GM12891 (cell line): Measurements from ENCODE around the gene TRIML2.

Experiments used
- DNase-seq: peaks from one replicate; pipeline ENCODE4 v3.0.0; 2011; ENCODE audit warnings: low spot score; ENCODE audit not compliant: insufficient read length
- FAIRE-seq: peaks from 2 replicates; lab custom pipeline; 2011; peaks lifted over from hg19 to GRCh38; lab: Jason Lieb, UNC
- PAX5 ChIP-seq: IDR thresholded peaks from 2 replicates; pipeline ENCODE4 v1.6.1; 2011; ENCODE audit warnings: low read length, moderate library complexity, mild to moderate bottlenecking; ENCODE audit not compliant: insufficient read depth, severe bottlenecking
- POLR2A ChIP-seq: IDR thresholded peaks from 2 replicates; pipeline ENCODE4 v1.6.1; 2011; ENCODE audit warnings: low read depth, low read length, control low read depth
- POLR2AphosphoS5 ChIP-seq: IDR thresholded peaks from 2 replicates; pipeline ENCODE4 v1.6.1; 2011; ENCODE audit warnings: low read depth, low read length, control low read depth
- POU2F2 ChIP-seq: IDR thresholded peaks from 2 replicates; pipeline ENCODE4 v1.6.1; 2011; ENCODE audit warnings: low read depth, mild to moderate bottlenecking, control low read depth, low read length, moderate library complexity
- SPI1 ChIP-seq: IDR thresholded peaks from 2 replicates; pipeline ENCODE4 v1.6.1; 2011; ENCODE audit warnings: low read depth, low read length, control low read depth
- TAF1 ChIP-seq: IDR thresholded peaks from 2 replicates; pipeline ENCODE4 v1.6.1; 2011; ENCODE audit warnings: low read depth, low read length, control low read depth

Gene TRIML2

DNA sequence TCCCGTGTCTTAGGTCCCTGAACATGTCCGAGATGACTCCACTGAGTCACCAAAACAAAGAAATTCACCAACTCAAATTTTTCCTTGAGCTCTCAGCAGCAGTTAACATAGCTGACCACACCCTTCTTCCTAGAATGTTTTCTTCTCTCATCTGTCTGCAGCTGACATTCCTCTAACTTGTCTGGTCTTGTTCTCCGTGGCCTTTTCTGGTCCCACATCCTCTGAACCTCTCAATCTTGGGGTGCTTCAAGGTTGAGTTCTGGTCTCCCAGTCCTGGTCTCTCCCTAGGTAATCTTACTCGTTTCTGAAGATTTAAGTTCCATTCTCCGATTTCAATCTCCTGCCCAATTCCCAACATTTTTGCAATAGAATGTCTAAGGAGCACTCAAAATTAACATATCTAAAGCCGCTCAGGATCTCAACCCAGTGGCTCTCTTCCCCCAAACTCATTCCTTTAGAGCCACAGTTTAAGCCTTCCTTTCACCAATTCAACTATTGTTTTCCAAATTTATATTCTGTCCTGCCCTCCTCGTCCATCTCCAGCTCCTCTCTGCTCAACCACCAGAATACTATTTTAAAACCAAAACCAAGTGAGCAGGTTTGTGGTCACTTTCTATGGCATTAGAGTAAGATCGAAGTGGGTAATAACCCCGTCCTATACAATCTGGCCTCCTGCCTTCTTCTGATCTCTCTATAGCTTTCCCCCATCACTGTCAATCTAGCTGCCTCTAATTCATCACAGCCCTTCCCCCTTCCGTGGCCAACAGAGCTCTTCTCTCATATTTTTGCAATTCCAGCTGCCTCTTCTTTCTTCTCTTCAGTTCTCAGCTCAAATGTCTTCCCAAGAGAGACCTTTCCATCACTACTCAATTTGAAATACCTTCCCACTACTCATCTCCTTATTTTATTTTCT lies 1.2 kb downstream of the TRIML2 start:
- DNase-seq: no peak
- no peak for TF ChIP-seq TAF1
- TF ChIP-seq PAX5: no peak
- TF ChIP-seq POLR2AphosphoS5: no peak
- no peak for TF ChIP-seq POLR2A
- TF ChIP-seq SPI1: no peak
- no peak for TF ChIP-seq POU2F2
- no peak for FAIRE-seq

DNA sequence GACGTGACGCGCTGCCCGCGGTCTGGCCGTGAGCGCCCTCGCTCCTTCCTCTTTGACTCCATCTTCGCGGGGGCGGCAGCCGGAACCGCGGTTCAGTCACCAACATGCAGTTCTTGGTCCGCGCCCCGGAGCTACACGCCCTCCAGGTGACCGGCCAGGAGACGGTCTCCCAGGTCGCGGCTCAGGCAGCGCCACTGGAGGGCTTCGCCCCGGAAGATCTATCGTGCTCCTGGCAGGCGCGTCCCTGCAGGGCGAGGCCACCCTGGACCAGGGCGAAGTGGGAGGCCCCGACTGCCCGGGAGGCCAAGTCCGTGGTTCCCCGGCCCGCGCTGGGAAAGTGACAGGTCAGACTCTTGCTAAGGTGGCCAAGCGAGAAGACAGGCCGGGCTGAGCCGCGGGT lies 2.9 kb downstream of the TRIML2 start:
- DNase-seq: no peak
- TF ChIP-seq TAF1 (no peak), POLR2AphosphoS5 (no peak), POU2F2 (no peak), PAX5 (no peak), POLR2A (no peak), SPI1 (no peak)
- FAIRE-seq: no peak

DNA sequence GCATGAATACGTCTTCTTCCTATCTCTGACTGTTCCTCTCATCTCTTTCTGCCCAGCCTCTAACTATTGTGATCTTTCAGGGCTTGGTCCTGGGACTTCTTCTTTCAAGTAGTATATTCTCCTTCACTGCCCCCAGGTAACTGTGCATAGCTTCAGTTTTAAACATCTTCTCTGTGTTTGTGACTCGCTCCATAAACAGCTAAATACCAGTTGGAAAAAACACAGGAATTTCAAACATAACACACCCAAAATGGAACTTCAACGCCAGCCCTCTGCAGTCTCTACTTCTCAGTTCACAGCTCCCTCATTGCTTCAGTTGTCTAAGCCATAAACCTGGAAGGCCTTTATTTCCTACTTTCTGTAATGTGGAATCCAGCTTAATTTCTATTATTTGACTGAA lies 16.6 kb downstream of the TRIML2 start:
- no peak for TF ChIP-seq SPI1
- TF ChIP-seq PAX5: no peak
- no peak for TF ChIP-seq POLR2A
- no peak for TF ChIP-seq POU2F2
- TF ChIP-seq TAF1: no peak
- TF ChIP-seq POLR2AphosphoS5: no peak
- no peak for DNase-seq
- FAIRE-seq: no peak

DNA sequence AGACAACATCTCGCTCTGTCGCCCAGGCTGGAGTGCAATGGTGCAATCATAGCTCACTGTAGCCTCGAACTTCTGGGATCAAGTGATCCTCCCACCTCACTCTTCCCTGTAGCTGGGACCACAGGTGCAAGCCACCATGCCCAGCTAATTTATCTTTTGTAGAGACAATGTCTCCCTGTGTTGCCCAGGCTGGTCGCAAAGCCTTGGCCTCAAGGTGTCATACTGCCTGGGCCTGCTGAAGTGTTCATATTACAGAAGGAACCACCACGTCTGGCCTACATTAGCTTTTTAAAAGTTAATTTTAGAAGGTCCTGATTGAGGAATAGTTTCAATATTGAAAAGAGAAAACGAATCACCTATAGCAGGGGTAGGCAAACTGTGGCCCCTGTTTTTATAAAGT lies 22.5 kb downstream of the TRIML2 start:
- DNase-seq (no peak), FAIRE-seq (no peak)
- TF ChIP-seq SPI1: no peak
- no peak for TF ChIP-seq PAX5
- TF ChIP-seq POU2F2: no peak
- TF ChIP-seq POLR2AphosphoS5: no peak
- no peak for TF ChIP-seq POLR2A
- TF ChIP-seq TAF1: no peak

DNA sequence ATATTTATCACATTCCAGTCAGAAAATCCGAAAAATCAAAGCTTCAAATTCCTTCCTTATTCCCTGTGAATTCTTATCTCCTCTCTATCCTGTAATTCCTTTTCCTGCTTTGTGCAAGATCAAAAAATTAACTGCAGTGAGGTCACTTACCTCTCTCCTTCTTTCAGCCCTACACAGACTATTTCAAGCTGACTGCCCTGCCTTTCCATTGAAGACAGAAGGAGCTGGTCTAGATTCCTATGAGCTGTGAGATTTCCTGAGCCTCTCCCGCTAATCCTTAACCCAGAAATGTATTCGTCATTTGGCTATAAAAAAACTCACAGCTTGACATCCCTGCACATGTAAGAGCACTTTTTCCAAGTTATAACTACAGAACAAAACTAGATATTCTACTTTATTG lies 26.6 kb downstream of the TRIML2 start:
- TF ChIP-seq TAF1 (no peak), PAX5 (no peak)
- FAIRE-seq (no peak), DNase-seq (no peak)

DNA sequence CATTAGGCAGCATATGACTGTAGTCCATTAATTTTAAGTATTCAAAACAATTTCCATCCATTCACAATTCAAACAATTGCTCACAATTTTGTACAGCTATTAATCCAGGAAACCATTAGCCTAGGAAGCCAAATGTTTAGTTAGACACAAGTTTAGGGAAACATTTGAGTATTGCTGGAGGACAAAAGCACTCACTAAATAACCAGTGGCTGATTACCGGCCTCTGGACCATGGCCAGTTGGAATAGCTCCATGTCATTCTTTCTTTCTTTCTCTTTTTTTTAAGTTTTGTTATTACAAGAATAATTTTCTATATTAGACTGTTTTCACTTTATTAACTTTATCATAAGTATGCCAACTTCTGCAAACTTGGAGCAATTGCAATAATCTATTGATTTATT lies 31.3 kb downstream of the TRIML2 start:
- FAIRE-seq (no peak), DNase-seq (no peak)
- no peak for TF ChIP-seq POLR2A
- TF ChIP-seq TAF1: no peak
- no peak for TF ChIP-seq PAX5
- no peak for TF ChIP-seq POU2F2
- TF ChIP-seq POLR2AphosphoS5: no peak
- no peak for TF ChIP-seq SPI1

DNA sequence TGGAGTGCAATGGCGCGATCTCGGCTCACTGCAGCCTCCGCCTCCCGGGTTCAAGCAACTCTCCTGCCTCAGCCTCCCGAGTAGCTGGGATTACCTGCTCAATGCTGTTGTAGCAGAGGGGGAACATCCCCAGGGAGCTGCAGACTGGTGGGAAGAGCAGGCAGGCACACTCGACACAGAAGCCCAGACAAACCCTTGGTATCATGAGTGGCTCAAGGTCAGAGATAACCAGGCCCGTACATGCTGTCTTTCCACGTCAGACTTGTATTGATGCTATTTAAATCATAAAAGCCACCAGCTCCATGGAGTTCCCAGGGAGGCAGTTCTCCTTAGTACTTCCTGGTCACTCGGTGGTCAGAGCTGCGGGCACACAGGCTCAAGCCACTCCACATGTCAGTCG lies 33.2 kb downstream of the TRIML2 start:
- FAIRE-seq: no peak
- no peak for TF ChIP-seq SPI1
- no peak for TF ChIP-seq TAF1
- no peak for TF ChIP-seq POLR2A
- no peak for TF ChIP-seq POLR2AphosphoS5
- TF ChIP-seq POU2F2: no peak
- no peak for TF ChIP-seq PAX5
- DNase-seq: no peak

DNA sequence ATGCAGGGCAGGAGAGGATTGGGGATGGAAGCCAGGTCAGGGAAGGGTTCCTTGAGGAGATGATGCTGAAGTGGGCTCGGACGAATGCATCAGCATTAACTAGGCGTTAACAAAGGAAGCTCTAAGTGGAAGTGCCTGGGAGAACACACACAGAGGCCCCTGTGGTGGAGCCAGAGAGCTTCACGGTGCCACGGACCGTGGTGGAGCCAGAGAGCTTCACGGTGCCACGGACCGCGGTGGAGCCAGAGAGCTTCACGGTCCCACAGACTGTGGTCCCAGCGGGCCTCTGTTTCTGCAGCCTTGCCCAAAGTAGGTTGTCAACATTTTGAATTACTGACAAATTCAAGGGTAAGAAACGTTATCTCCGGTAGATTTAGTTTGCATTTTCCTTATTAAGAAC lies 48.3 kb downstream of the TRIML2 start:
- DNase-seq: no peak
- no peak for FAIRE-seq
- no peak for TF ChIP-seq PAX5
- no peak for TF ChIP-seq POLR2A
- TF ChIP-seq TAF1: no peak
- TF ChIP-seq SPI1: no peak
- no peak for TF ChIP-seq POU2F2
- TF ChIP-seq POLR2AphosphoS5: no peak

DNA sequence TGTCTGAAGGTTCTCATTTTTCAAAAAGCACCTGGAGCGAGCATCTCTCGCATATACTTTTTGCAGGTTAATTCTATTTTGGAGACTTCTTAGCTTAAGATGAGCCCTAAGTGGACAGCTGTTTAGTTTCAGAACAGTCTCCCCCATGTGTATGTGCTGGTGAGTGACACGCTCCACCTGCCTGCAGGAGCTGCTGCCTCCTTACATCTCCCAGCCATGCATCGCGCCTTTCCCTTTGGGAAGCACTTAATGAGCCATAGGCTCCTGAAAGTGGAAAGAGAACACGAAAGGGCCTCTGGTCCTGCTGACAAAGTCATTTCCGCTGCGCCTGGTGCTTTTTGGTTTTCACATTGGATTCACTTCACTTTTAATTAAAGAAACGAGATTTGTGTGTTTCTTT lies 56.1 kb downstream of the TRIML2 start:
- no peak for TF ChIP-seq POLR2AphosphoS5
- no peak for TF ChIP-seq POU2F2
- TF ChIP-seq SPI1: no peak
- TF ChIP-seq POLR2A: no peak
- TF ChIP-seq TAF1: no peak
- no peak for TF ChIP-seq PAX5
- no peak for DNase-seq
- FAIRE-seq: no peak
